Natural killer cell (primary cell): ENCODE data around the gene ARHGEF12. TPM values are rescaled to one million over a fixed set of nuclear protein-coding genes. Genes with fewer than 3 reads are reported as not detected.

Experiments used
- ATAC-seq, 3 donors: fragments of 150-1000 bp in 2 of 3; fragments of 200-7000 bp in 1 of 3; cut with Tn5 transposase; 1 replicate in 1 of 3; 2 replicates in 2 of 3; pipeline ENCODE4 v1.10.0; 2021; ENCODE audit warnings: mild to moderate bottlenecking in 2 of 3, moderate library complexity in 2 of 3
- DNase-seq, 2 donors: peaks; one replicate each; pipeline versions ENCODE4 v3.0.0 to v3.0.0-alpha.2; 2013 to 2021; ENCODE audit warnings: mixed read lengths in 1 of 2
- H3K27ac ChIP-seq: one replicate; pipeline ENCODE4 v1.5.1; 2013; ENCODE audit warnings: mild to moderate bottlenecking, low read length
- H3K27me3 ChIP-seq: one replicate; pipeline ENCODE4 v1.6.1; 2013; ENCODE audit warnings: low read length; ENCODE audit not compliant: control insufficient read depth, insufficient read depth
- H3K36me3 ChIP-seq: one replicate; pipeline ENCODE4 v1.6.1; 2013; ENCODE audit warnings: low read length; ENCODE audit not compliant: control insufficient read depth, insufficient read depth
- H3K4me1 ChIP-seq: one replicate; pipeline ENCODE4 v1.6.1; 2013; ENCODE audit warnings: low read length; ENCODE audit not compliant: control insufficient read depth, insufficient read depth
- H3K4me3 ChIP-seq: one replicate; pipeline ENCODE4 v1.5.1; 2013; ENCODE audit warnings: low read length
- H3K9me3 ChIP-seq: one replicate; pipeline ENCODE4 v1.6.1; 2013; ENCODE audit warnings: low read length; ENCODE audit not compliant: control insufficient read depth, insufficient read depth
- H3K27ac Mint-ChIP-seq, 2 donors: one replicate each; pipeline ENCODE4 v1.8.0; 2022; ENCODE audit warnings: mild to moderate bottlenecking in 2 of 2, mixed read lengths in 2 of 2, moderate library complexity in 1 of 2
- H3K27me3 Mint-ChIP-seq, 2 donors: one replicate each; pipeline ENCODE4 v1.8.0; 2022; ENCODE audit warnings: low read depth in 2 of 2, mixed read lengths in 2 of 2
- H3K36me3 Mint-ChIP-seq: one replicate; pipeline ENCODE4 v1.8.0; 2022; ENCODE audit warnings: mixed read lengths
- H3K4me1 Mint-ChIP-seq, 2 donors: one replicate each; pipeline ENCODE4 v1.8.0; 2022; ENCODE audit warnings: mixed read lengths in 2 of 2
- H3K4me3 Mint-ChIP-seq: one replicate; pipeline ENCODE4 v1.8.0; 2022; ENCODE audit warnings: mild to moderate bottlenecking, moderate library complexity, mixed read lengths
- H3K9me3 Mint-ChIP-seq, 2 donors: one replicate each; pipeline ENCODE4 v1.8.0; 2022; ENCODE audit warnings: mixed read lengths in 2 of 2
- WGBS: methylation state at CpG from one replicate; pipeline ENCODE4 v1.1.7; 2013; ENCODE audit warnings: missing lambda C conversion rate; ENCODE audit not compliant: insufficient coverage; 5-methylcytosine and 5-hydroxymethylcytosine counted together
- intact Hi-C: fragments of 100-400 bp; cut with micrococcal nuclease; formaldehyde crosslinking; loops from one replicate; pipeline ENCODE4 v1.14.2; 2022
- total RNA-seq, 4 donors: library from RNA; stranded (reverse); fragments of 120-200 nt in 1 of 4; gene quantifications; one replicate each; pipeline versions ENCODE4 v1.2.3 to v1.2.4, GENCODE V29; 2013 to 2022
- TF ChIP-seq, protein P1 (sequence below): fragments of 200-600 bp; IDR thresholded peaks from one replicate; pipeline ENCODE4 v1.8.0; 2022; ENCODE audit warnings: antibody characterized with exemption

ARHGEF12 gene
- total RNA-seq, 3 donors from 2014 or later (not counting 1 experiment from before 2014, with no cell fraction given), result 38.4 to 52.3 (median 42.1) TPM

GRCh38 chr11:120386318-120386717 lies 50.1 kb downstream of the ARHGEF12 start:
- Histone ChIP-seq H3K4me1 (no peaks in the 10 kb centered on the region), H3K9me3 (no peaks in the 10 kb centered on the region), H3K4me3 (no peak overlapping the region), H3K27ac (no peak overlapping the region), H3K36me3 (no peaks in the 10 kb centered on the region), H3K27me3 (no peaks in the 10 kb centered on the region)
- Mint-ChIP-seq H3K27me3 (peaks cover 0 to 6% of the 10 kb centered on the region in 2 donors), H3K27ac (no peak overlapping the region), H3K4me3 (no peak overlapping the region), H3K9me3 (no peaks in the 10 kb centered on the region), H3K36me3 (peaks cover 9% of the 10 kb centered on the region), H3K4me1 (peaks cover 20 to 46% of the 10 kb centered on the region in 2 donors)
- TF ChIP-seq, protein P1, sequence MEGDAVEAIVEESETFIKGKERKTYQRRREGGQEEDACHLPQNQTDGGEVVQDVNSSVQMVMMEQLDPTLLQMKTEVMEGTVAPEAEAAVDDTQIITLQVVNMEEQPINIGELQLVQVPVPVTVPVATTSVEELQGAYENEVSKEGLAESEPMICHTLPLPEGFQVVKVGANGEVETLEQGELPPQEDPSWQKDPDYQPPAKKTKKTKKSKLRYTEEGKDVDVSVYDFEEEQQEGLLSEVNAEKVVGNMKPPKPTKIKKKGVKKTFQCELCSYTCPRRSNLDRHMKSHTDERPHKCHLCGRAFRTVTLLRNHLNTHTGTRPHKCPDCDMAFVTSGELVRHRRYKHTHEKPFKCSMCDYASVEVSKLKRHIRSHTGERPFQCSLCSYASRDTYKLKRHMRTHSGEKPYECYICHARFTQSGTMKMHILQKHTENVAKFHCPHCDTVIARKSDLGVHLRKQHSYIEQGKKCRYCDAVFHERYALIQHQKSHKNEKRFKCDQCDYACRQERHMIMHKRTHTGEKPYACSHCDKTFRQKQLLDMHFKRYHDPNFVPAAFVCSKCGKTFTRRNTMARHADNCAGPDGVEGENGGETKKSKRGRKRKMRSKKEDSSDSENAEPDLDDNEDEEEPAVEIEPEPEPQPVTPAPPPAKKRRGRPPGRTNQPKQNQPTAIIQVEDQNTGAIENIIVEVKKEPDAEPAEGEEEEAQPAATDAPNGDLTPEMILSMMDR, result no peak
- DNase-seq, result no peak
- 100% methylated on average over 1 of the region's 1 CpG for WGBS
- no peak for ATAC-seq
- intact Hi-C loops, result no loop called here

DNA sequence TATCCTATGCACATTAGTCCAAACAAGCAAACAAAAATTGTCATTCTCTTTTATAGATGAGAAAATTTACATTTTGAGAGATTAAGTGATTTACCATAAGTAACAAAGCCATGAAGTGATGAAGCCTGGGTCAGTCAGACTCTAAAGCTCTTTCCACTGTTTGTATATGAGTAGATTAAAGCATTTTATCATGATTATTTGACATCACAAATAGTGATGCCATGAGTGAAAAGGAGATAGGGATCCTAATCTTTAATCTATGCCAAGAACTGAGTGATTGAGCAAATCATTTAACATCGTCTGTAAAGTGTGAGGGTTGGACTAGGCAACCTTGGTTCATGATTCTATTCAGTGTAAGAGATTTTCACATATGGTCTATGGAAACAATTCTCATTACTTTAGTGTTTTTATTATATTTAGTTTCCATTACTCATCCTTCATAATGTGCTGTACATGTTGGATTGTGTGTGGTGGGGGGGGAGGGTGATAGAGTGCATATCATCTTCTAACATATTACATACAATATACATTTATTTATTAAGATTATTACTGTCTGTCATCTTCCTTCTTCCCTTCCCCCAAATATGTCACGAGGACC lies 50.7 kb downstream of the ARHGEF12 start:
- no peak overlapping the region for H3K4me3 Mint-ChIP-seq
- H3K4me1 Mint-ChIP-seq, result peaks cover 14 to 40% of the 10 kb centered on the region in 2 donors
- ATAC-seq, result no peak
- H3K27ac Mint-ChIP-seq, result no peak overlapping the region
- no peak overlapping the region for H3K4me3 ChIP-seq
- WGBS, result 86% methylated on average over 1 of the region's 2 CpGs
- H3K27me3 Mint-ChIP-seq, result peaks cover 0 to 6% of the 10 kb centered on the region in 2 donors
- no peaks in the 10 kb centered on the region for H3K36me3 ChIP-seq
- DNase-seq, result no peak
- no peaks in the 10 kb centered on the region for H3K9me3 Mint-ChIP-seq
- TF ChIP-seq, protein P1, result no peak
- intact Hi-C loops, result no loop called here
- peaks cover 9% of the 10 kb centered on the region for H3K36me3 Mint-ChIP-seq
- no peak overlapping the region for H3K27ac ChIP-seq
- no peaks in the 10 kb centered on the region for H3K9me3 ChIP-seq
- no peaks in the 10 kb centered on the region for H3K27me3 ChIP-seq
- no peaks in the 10 kb centered on the region for H3K4me1 ChIP-seq

DNA sequence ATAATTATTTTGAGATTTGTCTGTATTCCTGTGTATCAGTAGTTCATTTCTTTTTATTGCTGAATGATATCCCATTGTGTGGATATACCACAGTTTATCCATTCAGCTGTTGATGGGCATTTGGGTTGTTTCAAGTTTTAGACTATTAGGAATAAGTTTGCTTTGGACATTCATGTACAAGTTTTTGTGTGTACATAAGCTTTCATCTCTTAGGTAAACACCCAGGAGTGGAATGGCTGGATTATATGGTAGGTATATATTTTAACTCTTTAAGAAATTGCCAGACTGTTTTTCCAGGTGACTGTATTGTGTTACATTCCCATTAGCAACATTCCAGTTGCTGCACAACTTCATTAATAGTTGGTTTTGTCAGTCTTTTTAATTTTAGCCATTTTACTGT lies 52.0 kb downstream of the ARHGEF12 start:
- TF ChIP-seq, protein P1, result no peak
- Mint-ChIP-seq H3K9me3 (no peaks in the 10 kb centered on the region), H3K27me3 (peaks cover 2 to 6% of the 10 kb centered on the region in 2 donors), H3K36me3 (peaks cover 9% of the 10 kb centered on the region), H3K27ac (no peak overlapping the region), H3K4me1 (peaks cover 4 to 30% of the 10 kb centered on the region in 2 donors), H3K4me3 (no peak overlapping the region)
- Histone ChIP-seq H3K9me3 (no peaks in the 10 kb centered on the region), H3K36me3 (no peaks in the 10 kb centered on the region), H3K27ac (no peak overlapping the region), H3K4me1 (no peaks in the 10 kb centered on the region), H3K4me3 (no peak overlapping the region), H3K27me3 (no peaks in the 10 kb centered on the region)
- intact Hi-C loops, result no loop called here
- DNase-seq, result no peak
- ATAC-seq, result no peak
